ENCODE data around the gene TNRC6B.

TNRC6B gene

GRCh38 chr22:40377931-40378330, 200.2 kb downstream of the TNRC6B start:
- no peak for DNase-seq

GRCh38 chr22:40378448-40378847, 200.7 kb downstream of the TNRC6B start:
- peak; percentile 26 for DNase-seq

DNA sequence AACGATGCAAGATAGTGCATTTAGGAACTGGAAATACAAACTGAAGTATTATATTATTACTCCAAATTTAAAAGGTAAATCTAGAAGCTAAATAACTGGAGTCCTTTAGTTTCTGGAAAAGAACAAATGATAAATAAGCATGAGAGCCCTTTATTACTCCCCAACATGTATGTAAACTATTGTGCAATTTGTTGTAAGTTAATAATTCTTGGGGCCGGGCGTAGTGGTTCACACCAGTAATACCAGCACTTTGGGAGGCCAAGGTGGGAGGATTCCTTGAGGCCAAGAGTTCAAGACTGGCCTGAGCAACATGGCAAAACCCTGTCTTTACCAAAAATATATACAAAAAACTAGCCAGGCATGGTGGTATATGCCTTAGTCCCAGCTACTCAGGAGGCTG, 203.7 kb downstream of the TNRC6B start:
- DNase-seq: no peak

DNA sequence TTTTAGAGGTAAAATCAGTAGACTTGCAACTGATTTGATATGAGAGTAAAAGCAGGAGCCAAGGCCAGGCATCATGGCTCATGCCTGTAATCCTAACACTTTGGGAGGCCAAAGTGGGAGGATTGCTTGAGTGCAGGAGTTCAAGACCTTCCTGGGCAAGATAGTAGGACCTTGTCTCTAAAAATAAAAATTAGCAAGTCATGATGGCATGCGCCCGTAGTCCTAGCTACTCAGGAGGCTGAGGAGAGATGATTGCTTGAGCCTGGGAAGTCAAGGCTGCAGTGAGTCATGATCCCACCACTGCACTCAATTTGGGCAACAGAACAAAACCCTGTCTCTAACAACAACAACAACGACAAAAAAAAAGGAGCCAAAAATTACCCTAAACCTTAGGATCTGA, 206.2 kb downstream of the TNRC6B start:
- no peak for DNase-seq

DNA sequence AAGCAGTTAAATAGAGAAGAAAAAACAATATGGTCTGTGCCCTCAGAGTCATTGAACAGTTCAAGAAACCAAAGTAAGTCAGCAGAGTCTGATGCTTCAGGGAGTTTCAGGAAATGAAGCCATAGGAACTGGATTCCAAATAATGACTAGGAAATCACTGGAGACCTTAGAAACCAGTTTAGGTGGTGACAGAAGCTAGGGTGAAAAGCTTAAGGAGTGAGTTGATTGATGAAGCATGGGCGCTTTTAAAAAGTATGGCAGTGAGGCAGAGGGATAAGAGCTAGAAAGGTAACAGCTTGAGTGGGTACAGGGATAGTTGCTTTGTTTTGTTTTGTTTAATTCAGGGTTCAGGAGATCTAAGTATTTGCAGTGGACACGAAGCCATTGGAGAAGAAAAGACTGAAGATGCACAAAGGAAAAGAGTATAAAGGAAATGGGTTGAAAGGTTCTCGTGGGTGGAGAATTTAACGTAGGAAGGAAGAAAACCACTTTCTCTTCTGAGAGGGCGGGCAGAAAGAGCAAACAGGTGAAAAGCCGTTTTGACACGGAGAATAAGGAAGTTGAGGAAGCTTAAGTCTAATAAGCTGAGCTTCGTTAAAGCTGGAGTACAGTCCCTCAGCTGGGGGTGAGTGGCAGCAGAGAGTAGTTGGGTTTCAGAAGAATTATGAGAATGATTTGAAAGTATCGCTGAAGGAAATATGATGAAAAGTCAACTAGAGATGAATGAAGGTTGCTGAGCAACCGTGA, 207.5 kb downstream of the TNRC6B start:
- peak; percentile 51 for DNase-seq
